ENCODE results near the gene TMSB4X.

GRCh38 chrX:12974796-12975669 lies at the start of gene TMSB4X:
- TF ChIP-seq CTCF (optimal IDR thresholded peaks at IDR 0.05 in 1 of 3, IDR thresholded peaks at IDR 0.05 in 1 of 3, conservative IDR thresholded peaks at IDR 0.05 in 1 of 3; ENCODE audit: extremely low read depth in 1 of 3, insufficient read depth in 2 of 3, low read length in 3 of 3) (no peak), EZH2 (IDR thresholded peaks at IDR 0.05; ENCODE audit: low read length) (no peak)
